NCI-H2171 (cell line): ENCODE measurements around the gene HTRA1.
A peak's percentile ranks its signal among the peaks of the same experiment; 100 is the strongest.

ENCODE experiments used
- DNase-seq: peaks from one replicate; lab custom pipeline; 2025; lab: John Stamatoyannopoulos, UW

Gene HTRA1

DNA sequence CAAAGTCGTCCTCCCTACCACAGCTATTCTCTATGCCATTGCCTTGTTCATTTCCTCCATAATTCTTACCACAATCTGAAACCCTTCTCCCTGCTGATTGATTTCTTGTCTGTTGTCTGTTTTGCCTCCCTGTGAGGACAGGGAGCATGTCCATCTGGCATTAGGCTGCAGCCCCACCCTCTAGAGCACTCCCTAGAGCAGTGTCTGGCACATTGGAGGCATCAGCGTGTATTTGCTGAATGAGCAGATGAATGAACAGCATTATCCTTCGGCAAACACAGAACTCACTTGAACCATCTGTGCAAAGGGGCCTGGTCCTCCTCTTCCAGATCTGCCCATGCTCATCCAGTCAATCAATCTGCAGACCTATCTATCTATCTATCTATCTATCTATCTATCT lies 94.1 kb downstream of the HTRA1 start:
- peak; percentile 51 for DNase-seq

DNA sequence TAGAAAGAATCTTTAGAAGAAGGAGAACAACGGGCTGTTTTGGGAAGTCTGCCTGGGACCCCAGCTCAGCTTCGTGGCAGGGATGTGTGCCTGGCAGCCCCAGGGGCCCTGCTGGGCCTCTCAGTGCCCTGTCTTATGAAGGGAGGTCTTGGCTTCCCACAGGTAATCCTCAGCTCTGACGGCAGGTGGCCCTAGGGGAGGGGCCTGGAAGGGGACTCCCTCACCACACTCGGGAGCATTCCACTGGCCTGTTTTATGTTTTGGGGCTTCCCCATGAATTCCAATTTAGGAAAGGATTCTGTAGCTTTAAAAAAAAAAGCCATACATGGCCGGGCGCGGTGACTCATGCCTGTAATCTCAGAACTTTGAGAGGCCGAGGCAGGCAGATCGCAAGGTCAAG lies 96.2 kb downstream of the HTRA1 start:
- no peak for DNase-seq

DNA sequence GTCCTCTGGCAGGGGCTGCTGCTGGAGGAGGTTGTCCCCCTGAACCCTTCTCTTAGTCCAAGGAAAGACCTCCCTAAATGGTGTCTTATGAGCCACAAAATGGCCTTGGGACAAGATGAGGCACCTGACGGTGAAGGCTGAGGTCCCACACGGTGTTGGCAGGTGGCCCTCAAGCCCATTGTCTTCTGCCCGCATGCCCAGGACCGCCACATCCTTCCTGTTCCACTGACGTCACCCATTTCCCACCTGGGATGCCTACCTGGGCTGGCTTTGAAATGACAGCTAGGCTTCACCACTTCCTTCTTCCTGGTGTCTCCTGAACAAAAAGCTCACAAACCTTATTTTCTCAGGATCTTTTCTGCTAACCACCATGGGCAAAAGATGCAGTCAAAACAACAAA lies 97.1 kb downstream of the HTRA1 start:
- DNase-seq, result no peak

GRCh38 chr10:122559228-122559627 lies 97.9 kb downstream of the HTRA1 start:
- DNase-seq, result no peak

DNA sequence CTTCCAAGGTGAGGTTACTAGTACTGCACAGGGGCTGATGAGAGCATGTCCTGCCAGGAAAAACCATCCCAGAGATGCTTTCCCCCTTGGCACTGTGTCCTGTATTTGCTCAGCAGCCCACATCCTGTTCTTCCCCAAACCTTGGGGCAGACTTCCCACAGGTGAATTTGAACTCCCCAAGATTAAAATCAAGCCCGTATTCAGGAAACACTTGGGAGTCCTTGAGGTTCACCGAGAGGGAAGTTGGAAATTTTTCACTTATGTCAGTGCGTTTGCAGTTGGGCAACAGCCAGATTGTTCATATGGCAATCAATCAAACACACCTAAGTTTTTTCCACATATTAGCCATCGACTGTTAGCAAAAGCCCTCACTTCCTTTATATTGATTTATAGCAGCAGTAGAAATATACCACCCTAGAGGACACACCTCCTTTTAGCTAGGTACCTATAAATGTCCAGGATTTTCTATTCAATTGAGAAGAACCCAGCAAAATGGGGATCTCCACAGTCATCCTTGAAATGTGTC lies 99.0 kb downstream of the HTRA1 start, which contains the start of gene DMBT1:
TSS of gene DMBT1 (plus strand) at position 476 of the 526 bp plus-strand sequence. CDS start at position 493, 17 bp downstream.
- DNase-seq, result no peak

DNA sequence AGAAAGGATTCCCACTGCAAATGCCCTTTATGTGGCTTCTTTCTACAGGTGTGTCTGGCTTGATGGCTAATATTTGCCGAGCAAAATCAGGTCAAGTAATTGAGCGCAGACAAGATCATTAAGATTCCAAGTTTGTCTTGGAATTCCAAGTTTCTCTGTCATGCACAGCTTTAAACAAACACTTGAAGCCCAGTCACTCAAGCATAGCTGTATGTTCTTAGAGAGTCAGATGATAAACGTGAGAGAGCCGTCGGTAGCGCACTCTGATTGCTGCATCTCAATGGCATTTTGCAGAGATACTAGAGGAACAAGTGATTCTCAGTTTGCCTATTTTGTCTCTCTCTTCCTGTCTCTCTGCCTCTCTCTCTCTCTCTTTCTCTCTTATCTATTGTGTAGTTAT lies 99.9 kb downstream of the HTRA1 start:
- DNase-seq, result no peak

DNA sequence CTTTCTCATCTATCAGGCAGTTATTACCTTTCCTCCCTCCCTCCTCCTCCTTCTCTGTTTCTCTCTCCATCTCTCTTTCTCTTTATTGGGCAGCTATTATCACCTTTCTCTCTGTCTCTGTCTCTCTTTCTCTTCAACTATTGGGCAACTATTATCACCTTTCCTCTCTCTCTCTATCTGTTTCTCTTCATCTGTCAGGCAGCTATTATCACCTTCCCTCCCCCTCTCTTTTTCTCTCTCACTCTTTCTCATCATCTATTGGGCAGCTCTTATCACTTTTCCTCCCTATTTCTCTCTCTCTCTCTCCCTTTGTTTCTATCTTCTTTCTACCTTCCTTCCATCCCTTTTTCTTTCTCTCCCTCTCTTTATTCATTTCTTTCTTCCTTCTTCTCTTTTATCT lies 100.4 kb downstream of the HTRA1 start:
- DNase-seq, result no peak
